MG63 (cell line): ENCODE measurements around the gene BICD1. TPM values are rescaled to one million over a fixed set of nuclear protein-coding genes. Genes with fewer than 3 reads are reported as not detected.
A peak's percentile ranks its signal among the peaks of the same experiment; 100 is the strongest.
"Not testable (repeated sequence)": the region's sequence is repeated elsewhere in the genome, so short reads cannot be mapped to it uniquely, and the experiment has no call there.

Experiments used
- DNase-seq: peaks from one replicate; pipeline ENCODE4 v3.0.0-alpha.2; 2020
- H3K27me3 ChIP-seq: fragments of 250-450 bp; sonication (Bioruptor Pico); 2 replicates; pipeline ENCODE4 v1.5.1; 2020; ENCODE audit warnings: mild to moderate bottlenecking, moderate library complexity
- H3K36me3 ChIP-seq: fragments of 250-450 bp; sonication (Bioruptor Pico); 2 replicates; pipeline ENCODE4 v1.5.1; 2020; ENCODE audit warnings: mild to moderate bottlenecking, moderate library complexity
- H3K4me3 ChIP-seq: fragments of 250-450 bp; sonication (Bioruptor Pico); 2 replicates; pipeline ENCODE4 v1.5.1; 2020; ENCODE audit warnings: mild to moderate bottlenecking, moderate library complexity
- H3K9me3 ChIP-seq: fragments of 250-450 bp; sonication (Bioruptor Pico); 2 replicates; pipeline ENCODE4 v1.5.1; 2020; ENCODE audit warnings: mild to moderate bottlenecking, moderate library complexity
- total RNA-seq: library from RNA; depleted of rRNA; stranded (reverse); fragments of >200 nt; shearing (Covaris generic); gene quantifications from 2 replicates; pipeline ENCODE4 v1.2.3, GENCODE V29; 2014; ENCODE audit warnings: low replicate concordance

The BICD1 gene
- total RNA-seq, 1 experiment from 2014 or later: 8.6 TPM

DNA sequence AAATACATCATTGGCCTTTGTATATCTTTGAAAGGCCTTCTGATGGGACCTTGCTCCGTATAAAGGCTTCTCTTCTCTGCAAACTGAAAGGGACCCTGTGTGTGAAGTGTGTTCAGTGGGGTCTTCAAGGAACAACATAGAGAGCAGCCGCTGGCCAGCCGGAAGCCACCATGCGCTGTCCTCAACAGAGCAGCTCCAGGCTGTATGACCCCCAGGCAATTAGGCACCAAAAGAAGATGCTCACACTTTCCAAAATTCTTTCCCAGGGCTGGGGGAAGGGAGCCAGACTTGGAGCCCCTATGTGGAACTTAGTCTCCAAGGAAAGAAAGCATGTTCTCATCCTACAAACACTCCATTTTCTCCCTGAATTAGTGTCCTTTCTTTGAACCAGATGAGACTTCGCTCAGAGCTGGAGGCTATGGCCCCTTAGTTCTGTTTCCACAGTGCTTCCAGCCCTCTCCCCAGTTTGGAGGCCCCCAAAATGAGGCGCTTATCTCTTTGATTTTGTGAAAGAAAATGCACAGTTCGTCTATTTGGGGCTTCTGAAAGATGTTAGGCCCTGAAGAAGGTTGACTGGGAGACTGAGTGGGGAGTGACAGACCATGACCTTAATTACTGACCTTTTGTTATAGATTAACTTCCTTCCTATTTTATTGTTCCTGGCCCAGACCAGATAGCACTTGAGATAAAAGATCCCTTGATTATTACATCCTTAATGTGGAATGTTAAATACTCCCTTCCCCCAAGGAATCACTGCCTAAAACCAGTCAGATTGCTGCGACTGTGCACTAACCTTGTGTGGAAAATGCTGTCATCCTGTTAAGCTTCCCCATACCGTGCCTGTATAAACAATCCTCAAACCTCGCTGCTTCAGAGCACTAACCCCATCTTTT lies 164.4 kb downstream of the BICD1 start:
- Histone ChIP-seq H3K4me3 (no peak overlapping the region), H3K9me3 (no peaks in the 10 kb centered on the region), H3K36me3 (0 out of 2 replicates have a peak, but pooled peaks cover 2% of the 10 kb centered on the region), H3K27me3 (no peaks in the 10 kb centered on the region)
- DNase-seq: no peak

GRCh38 chr12:32272465-32272864 lies 165.8 kb downstream of the BICD1 start:
- peaks cover 3% of the 10 kb centered on the region; the same call in 1 of the 2 replicates for H3K36me3 ChIP-seq
- H3K9me3 ChIP-seq: no peaks in the 10 kb centered on the region
- H3K27me3 ChIP-seq: no peaks in the 10 kb centered on the region
- no peak for DNase-seq
- no peak overlapping the region for H3K4me3 ChIP-seq

GRCh38 chr12:32273063-32273522 lies 166.4 kb downstream of the BICD1 start:
- Histone ChIP-seq H3K27me3 (no peaks in the 10 kb centered on the region), H3K4me3 (no peak overlapping the region), H3K9me3 (no peaks in the 10 kb centered on the region), H3K36me3 (peaks cover 6% of the 10 kb centered on the region; the same call in 1 of the 2 replicates)
- no peak for DNase-seq

DNA sequence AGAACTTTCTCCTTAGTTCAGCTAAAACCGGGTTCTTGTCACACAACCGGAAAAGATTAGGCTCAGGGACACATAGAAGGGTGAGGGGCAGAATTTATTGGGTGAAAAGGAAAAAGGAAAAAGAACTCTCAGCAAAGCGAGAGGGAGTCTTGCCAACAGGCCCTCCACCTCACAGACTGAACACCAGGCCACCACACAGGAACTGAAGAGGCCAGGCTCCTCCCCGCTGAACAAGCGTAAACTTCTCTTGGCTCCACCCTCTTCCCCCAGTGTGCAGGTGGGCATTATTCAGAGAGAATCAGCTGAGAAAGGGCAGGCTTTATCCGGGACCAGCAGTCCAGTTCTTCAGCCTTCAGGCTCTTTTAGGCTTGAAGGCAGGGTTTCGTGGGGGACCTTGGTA lies 167.1 kb downstream of the BICD1 start:
- no peak for DNase-seq
- H3K27me3 ChIP-seq: no peaks in the 10 kb centered on the region
- peaks cover 6% of the 10 kb centered on the region; the same call in 1 of the 2 replicates for H3K36me3 ChIP-seq
- no peak overlapping the region for H3K4me3 ChIP-seq
- no peaks in the 10 kb centered on the region for H3K9me3 ChIP-seq

- DNase-seq: no peak
- no peak overlapping the region for H3K4me3 ChIP-seq
- no peaks in the 10 kb centered on the region for H3K9me3 ChIP-seq
- no peaks in the 10 kb centered on the region for H3K27me3 ChIP-seq
- H3K36me3 ChIP-seq: peaks cover 6% of the 10 kb centered on the region; the same call in 1 of the 2 replicates
These were observed 168.0 kb downstream of the BICD1 start for GRCh38 chr12:32274665-32275064.

GRCh38 chr12:32275520-32275919 lies 168.9 kb downstream of the BICD1 start:
- H3K27me3 ChIP-seq, H3K9me3 ChIP-seq, DNase-seq, H3K4me3 ChIP-seq, H3K36me3 ChIP-seq: not testable (repeated sequence)

DNA sequence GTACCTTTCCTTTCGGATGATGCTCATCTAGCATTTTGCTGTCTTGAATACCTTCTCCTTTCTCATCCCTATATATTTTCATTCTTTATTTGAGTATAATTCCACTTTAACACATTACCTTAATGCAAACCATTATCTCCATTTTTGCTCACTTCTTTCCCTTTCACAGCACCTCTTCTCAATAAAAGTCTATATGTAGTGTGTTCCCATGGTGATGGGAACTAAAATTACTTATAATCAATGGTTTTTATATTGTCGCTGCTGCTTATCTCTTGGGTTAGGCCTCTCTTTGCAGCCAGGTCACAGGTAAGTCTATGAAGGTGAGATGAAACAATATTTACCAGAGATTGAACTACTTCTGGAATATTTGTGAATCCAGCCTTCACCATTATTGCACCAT lies 171.1 kb downstream of the BICD1 start:
- H3K4me3 ChIP-seq: no peak overlapping the region
- H3K27me3 ChIP-seq: no peaks in the 10 kb centered on the region
- no peaks in the 10 kb centered on the region for H3K9me3 ChIP-seq
- no peak for DNase-seq
- peaks cover 6% of the 10 kb centered on the region; the same call in 1 of the 2 replicates for H3K36me3 ChIP-seq

- Histone ChIP-seq H3K4me3 (no peak overlapping the region), H3K9me3 (no peaks in the 10 kb centered on the region), H3K27me3 (no peaks in the 10 kb centered on the region), H3K36me3 (peaks cover 3% of the 10 kb centered on the region; the same call in 1 of the 2 replicates)
- DNase-seq: no peak
These were observed 174.5 kb downstream of the BICD1 start for GRCh38 chr12:32281098-32281497.

- Histone ChIP-seq H3K4me3 (no peak overlapping the region), H3K9me3 (peaks cover 2% of the 10 kb centered on the region), H3K36me3 (peaks cover 3% of the 10 kb centered on the region; the same call in 1 of the 2 replicates), H3K27me3 (no peaks in the 10 kb centered on the region)
- DNase-seq: no peak
These were observed 177.9 kb downstream of the BICD1 start for GRCh38 chr12:32284561-32284960.

DNA sequence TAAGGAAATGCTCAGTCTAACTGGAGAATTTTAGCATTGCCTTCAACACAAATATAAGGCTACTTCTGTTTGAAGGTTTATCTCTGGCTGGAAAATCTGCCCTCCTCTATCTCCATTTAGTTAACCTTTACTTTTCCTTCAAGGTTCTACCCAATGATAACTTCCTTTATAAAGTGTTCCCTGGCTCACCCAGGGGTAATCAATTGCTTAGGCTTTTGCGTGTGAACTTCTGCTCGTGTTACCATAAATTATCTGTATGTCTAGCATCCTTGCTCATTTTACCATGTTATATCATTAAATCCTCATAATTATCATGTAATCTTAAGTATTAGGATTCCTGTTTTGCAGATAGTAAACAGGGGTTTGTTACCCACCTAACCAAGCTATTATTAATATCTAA lies 178.4 kb downstream of the BICD1 start:
- no peak overlapping the region for H3K4me3 ChIP-seq
- peaks cover 3% of the 10 kb centered on the region; the same call in 1 of the 2 replicates for H3K36me3 ChIP-seq
- H3K27me3 ChIP-seq: no peaks in the 10 kb centered on the region
- no peak for DNase-seq
- peaks cover 2% of the 10 kb centered on the region for H3K9me3 ChIP-seq

DNA sequence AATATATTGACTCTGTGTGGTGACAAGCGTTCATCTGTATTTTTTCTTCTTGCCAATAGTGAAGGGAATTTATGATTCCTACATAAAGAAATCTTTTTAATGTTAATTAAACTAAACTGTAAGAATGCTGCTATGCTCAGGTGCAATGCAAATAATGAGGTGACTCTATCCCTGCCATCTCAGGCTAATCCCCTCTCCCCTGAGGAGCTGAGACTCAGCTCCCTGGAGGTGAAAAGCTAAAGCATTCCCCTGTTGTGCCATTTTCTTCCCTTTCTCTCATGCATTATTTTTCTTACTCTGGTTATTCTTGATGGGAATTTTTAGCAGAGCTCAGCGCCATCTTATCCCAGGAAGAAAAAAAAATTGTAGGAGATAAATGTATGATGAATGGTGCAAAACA lies 178.8 kb downstream of the BICD1 start:
- no peak for DNase-seq
- Histone ChIP-seq H3K4me3 (no peak overlapping the region), H3K36me3 (peaks cover 3% of the 10 kb centered on the region; the same call in 1 of the 2 replicates), H3K27me3 (no peaks in the 10 kb centered on the region), H3K9me3 (peaks cover 2% of the 10 kb centered on the region)

DNA sequence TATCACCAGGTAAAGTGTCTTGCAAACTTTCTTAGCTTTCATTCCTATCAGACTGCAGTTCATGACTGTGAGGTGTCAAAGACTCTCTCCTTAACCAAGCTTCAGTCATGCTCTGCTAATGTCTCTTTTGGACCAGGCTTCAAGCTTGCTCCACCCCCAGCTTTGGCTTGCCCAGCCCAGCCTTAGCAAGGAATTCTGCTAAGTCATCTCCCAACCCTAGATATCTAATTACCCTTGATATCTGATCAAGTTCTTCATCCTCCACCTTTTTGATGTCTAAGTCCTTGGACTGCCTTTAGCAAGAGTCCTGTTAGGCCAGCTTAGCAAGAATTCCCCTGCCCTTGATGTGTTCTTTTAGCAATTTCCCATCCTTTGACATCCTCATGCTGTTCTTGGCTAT lies 183.8 kb downstream of the BICD1 start:
- no peaks in the 10 kb centered on the region for H3K27me3 ChIP-seq
- no peak overlapping the region for H3K4me3 ChIP-seq
- H3K9me3 ChIP-seq: peaks cover 2% of the 10 kb centered on the region
- H3K36me3 ChIP-seq: peaks cover 9% of the 10 kb centered on the region
- peak; percentile 60 for DNase-seq

DNA sequence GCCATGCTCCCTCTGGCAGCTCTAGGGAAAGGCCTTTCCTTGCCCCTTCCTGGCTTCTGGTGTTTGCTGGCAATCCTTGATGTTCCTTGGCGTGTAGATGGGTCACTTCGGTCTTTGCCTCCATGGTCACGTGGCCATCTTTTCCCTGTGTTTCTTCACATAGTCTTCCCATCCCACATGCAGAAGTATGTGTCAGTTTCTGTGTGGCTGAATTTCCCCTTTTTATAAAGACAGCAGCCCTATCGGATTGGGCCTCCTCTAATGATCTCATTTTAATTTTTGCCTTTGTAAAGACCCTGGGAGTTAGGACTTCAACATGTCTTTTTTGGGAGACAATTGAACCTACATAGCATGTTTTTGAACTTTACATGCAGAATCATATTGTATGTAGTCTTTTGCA lies 185.5 kb downstream of the BICD1 start:
- Histone ChIP-seq H3K27me3 (no peaks in the 10 kb centered on the region), H3K4me3 (no peak overlapping the region), H3K36me3 (peaks cover 9% of the 10 kb centered on the region), H3K9me3 (peaks cover 2% of the 10 kb centered on the region)
- no peak for DNase-seq

- no peak for DNase-seq
- no peak overlapping the region for H3K4me3 ChIP-seq
- no peaks in the 10 kb centered on the region for H3K27me3 ChIP-seq
- H3K36me3 ChIP-seq: peaks cover 9% of the 10 kb centered on the region
- peaks cover 2% of the 10 kb centered on the region for H3K9me3 ChIP-seq
These were observed 187.3 kb downstream of the BICD1 start for GRCh38 chr12:32293808-32294419.

DNA sequence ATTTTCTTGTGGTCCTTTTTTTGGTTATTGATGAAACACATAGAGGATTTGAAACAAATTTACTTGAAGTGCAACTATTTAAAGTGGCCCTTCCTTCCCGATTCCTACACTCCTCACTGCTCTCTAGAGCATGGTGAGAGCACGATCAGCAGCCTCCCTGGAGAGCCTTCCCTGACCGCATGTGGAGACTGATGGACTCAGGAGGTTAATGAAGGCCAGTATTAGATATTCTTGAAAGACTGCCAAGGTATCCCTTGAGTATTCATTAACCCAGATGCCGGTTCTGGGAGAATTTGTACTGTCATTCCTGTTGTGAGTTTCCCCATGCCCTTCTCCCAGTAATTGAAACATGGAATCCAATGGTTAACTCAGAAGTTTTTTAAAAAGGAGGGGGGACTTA lies 189.9 kb downstream of the BICD1 start:
- no peaks in the 10 kb centered on the region for H3K27me3 ChIP-seq
- H3K36me3 ChIP-seq: peaks cover 9% of the 10 kb centered on the region
- no peak overlapping the region for H3K4me3 ChIP-seq
- no peak for DNase-seq
- H3K9me3 ChIP-seq: no peaks in the 10 kb centered on the region

GRCh38 chr12:32298917-32299316 lies 192.3 kb downstream of the BICD1 start:
- peaks cover 4% of the 10 kb centered on the region; the same call in 1 of the 2 replicates for H3K36me3 ChIP-seq
- no peak for DNase-seq
- no peak overlapping the region for H3K4me3 ChIP-seq
- no peaks in the 10 kb centered on the region for H3K27me3 ChIP-seq
- H3K9me3 ChIP-seq: no peaks in the 10 kb centered on the region

DNA sequence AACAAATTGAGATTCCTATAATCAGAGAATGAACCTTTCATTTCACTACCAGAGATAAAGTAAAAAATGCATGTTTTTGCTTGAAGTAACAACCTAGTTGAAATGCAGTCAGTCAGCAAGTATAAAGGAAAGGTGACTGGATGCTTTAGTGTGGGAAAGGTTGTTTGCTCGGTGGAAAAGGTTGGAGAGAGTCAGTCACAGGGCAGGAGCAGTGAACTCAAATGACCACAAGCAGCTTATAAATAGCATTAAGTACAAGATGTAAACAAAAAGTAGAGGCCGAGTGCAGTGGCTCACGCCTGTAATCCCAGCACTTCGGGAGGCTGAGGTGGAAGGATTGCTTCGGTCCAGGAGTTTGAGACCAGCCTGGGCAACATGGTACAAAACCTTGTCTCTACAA lies 194.6 kb downstream of the BICD1 start:
- Histone ChIP-seq H3K4me3 (no peak overlapping the region), H3K36me3 (peaks cover 7% of the 10 kb centered on the region; the same call in 1 of the 2 replicates), H3K9me3 (no peaks in the 10 kb centered on the region), H3K27me3 (no peaks in the 10 kb centered on the region)
- DNase-seq: no peak
